AML-193 (cell line): ENCODE results near the gene ING5.

Experiments used
- DNase-seq, 2 experiments: peaks; one replicate each; lab custom pipeline; 2025; lab: John Stamatoyannopoulos, UW

The ING5 gene

GRCh38 chr2:241776336-241777169, 74.7 kb downstream of the ING5 start, which contains the start of gene GAL3ST2:
Gene GAL3ST2, plus strand, starts transcription at chr2:241776822. Its CDS starts 134 bp downstream, at chr2:241776956.
- DNase-seq: no peak

GRCh38 chr2:241777170-241777685, 75.4 kb downstream of the ING5 start:
- DNase-seq: no peak

GRCh38 chr2:241777686-241778627, 76.1 kb downstream of the ING5 start:
- no peak for DNase-seq
